Measurements from ENCODE around the gene TDRD7.

- TF ChIP-seq CTCF (IDR thresholded peaks at IDR 0.05; ENCODE audit: insufficient read depth, low read length) (no peak), POLR2AphosphoS5 (IDR thresholded peaks at IDR 0.05; ENCODE audit: low read depth) (no peak), REST (IDR thresholded peaks at IDR 0.05; ENCODE audit: insufficient replicate concordance, low read depth) (no peak), GABPA (IDR thresholded peaks at IDR 0.05; ENCODE audit: low read depth) (no peak), SPI1 (IDR thresholded peaks at IDR 0.05; ENCODE audit: borderline replicate concordance, low read depth) (no peak)
Observed at GRCh38 chr9:97406620-97407177, 5.2 kb upstream of the TDRD7 start.

All from HL-60 (cell line).